ENCODE data around the gene LMBRD1. TPM values are rescaled to one million over a fixed set of nuclear protein-coding genes. Genes with fewer than 3 reads are reported as not detected.
"Not testable (repeated sequence)": the region's sequence is repeated elsewhere in the genome, so short reads cannot be mapped to it uniquely, and the experiment has no call there.

Gene LMBRD1
- total and polyA plus RNA-seq, 2 experiments from 2014 or later: 54.3 to 88.6 TPM

DNA sequence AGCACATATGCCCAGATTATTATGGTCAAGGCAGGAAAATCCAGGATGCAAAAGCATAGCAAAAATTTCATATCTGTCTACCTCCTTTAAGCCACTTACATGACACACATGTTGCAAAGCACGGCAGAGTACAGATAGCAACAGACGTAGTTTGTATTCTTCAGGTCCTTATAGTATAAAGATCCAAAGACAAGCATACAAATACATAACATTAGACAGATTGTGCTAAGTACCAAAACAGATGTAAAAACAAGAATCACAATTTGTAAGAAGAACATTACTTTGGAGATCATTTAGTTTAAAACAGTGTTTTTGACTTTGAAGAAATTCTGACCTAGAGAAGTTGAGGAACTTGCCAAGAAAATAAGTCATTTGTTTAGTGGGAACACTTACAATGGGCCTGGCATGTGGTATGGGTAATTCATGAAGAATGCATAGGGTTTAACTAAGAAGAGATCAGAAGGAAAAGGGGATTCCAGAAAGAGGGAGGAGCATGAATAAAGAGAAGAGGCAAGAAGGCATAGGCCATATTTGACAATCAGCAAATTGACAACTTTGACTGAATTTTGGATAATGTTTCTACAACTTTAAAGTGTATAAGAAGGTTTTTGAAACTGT lies 30.6 kb upstream of the LMBRD1 start:
- H3K9me3 ChIP-seq (ENCODE audit: low read depth): no peaks in the 10 kb centered on the region
- no peaks in the 10 kb centered on the region for H3K9me2 ChIP-seq (replicated peaks; ENCODE audit: insufficient read depth)
- H3K4me2 ChIP-seq: no peak overlapping the region
- no peak overlapping the region for H3K27ac ChIP-seq
- TF ChIP-seq EZH2phosphoT487 (IDR thresholded peaks at IDR 0.05; ENCODE audit: low read depth, severe bottlenecking, unreplicated experiment) (no peak), EZH2 (IDR thresholded peaks at IDR 0.05; ENCODE audit: borderline replicate concordance) (no peak)
- TF ChIP-seq, protein P1, sequence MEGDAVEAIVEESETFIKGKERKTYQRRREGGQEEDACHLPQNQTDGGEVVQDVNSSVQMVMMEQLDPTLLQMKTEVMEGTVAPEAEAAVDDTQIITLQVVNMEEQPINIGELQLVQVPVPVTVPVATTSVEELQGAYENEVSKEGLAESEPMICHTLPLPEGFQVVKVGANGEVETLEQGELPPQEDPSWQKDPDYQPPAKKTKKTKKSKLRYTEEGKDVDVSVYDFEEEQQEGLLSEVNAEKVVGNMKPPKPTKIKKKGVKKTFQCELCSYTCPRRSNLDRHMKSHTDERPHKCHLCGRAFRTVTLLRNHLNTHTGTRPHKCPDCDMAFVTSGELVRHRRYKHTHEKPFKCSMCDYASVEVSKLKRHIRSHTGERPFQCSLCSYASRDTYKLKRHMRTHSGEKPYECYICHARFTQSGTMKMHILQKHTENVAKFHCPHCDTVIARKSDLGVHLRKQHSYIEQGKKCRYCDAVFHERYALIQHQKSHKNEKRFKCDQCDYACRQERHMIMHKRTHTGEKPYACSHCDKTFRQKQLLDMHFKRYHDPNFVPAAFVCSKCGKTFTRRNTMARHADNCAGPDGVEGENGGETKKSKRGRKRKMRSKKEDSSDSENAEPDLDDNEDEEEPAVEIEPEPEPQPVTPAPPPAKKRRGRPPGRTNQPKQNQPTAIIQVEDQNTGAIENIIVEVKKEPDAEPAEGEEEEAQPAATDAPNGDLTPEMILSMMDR (IDR thresholded peaks at IDR 0.05; ENCODE audit: poor library complexity): no peak
- DNase-seq (ENCODE audit: low spot score): no peak
- no peaks in the 10 kb centered on the region for H3K27me3 ChIP-seq
- 40% methylated on average over 2 of the region's 2 CpGs for WGBS (ENCODE audit: low lambda C conversion rate, missing lambda C conversion rate)
- H4K20me1 ChIP-seq (ENCODE audit: insufficient read depth, poor library complexity, severe bottlenecking): no peaks in the 10 kb centered on the region
- no peaks in the 10 kb centered on the region for H3K36me3 ChIP-seq (replicated peaks; ENCODE audit: insufficient read depth, low read depth)
- H2AFZ ChIP-seq: no peak overlapping the region
- H3K79me2 ChIP-seq: no peaks in the 10 kb centered on the region
- no peak overlapping the region for H3K4me3 ChIP-seq
- peaks cover 4% of the 10 kb centered on the region for H3K4me1 ChIP-seq (ENCODE audit: insufficient read depth)

DNA sequence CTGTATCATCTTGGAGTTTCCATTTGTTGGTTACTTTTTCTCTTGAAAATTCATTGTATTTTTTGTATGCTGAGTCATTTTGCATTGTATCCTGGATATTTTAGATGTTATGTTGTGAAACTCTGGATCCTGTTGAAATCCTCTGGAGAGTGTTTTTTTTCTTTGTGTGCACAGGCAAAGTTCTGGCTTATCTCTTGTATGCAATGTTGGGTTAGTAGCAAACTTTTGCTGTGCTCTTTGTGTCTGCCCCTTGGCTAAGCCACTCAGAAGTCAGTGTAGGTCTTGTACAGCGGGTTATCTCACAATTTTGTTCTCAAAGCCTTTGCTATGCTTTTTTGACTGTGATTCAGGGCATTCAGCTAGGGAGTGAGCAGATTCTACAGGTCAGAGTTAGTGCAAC lies 29.1 kb upstream of the LMBRD1 start:
- no peaks in the 10 kb centered on the region for H3K79me2 ChIP-seq
- no peaks in the 10 kb centered on the region for H3K36me3 ChIP-seq (replicated peaks; ENCODE audit: insufficient read depth, low read depth)
- no peak overlapping the region for H3K4me3 ChIP-seq
- H3K4me2 ChIP-seq: no peak overlapping the region
- H2AFZ ChIP-seq: no peak overlapping the region
- H3K27ac ChIP-seq: no peak overlapping the region
- no peaks in the 10 kb centered on the region for H3K27me3 ChIP-seq
- H3K4me1 ChIP-seq (ENCODE audit: insufficient read depth): peaks cover 4% of the 10 kb centered on the region
- 50% methylated on average over 1 of the region's 1 CpG for WGBS (ENCODE audit: low lambda C conversion rate, missing lambda C conversion rate)
- peak; percentile 15 for DNase-seq (ENCODE audit: low spot score)
- H4K20me1 ChIP-seq (ENCODE audit: insufficient read depth, poor library complexity, severe bottlenecking): no peaks in the 10 kb centered on the region
- TF ChIP-seq EZH2phosphoT487 (IDR thresholded peaks at IDR 0.05; ENCODE audit: low read depth, severe bottlenecking, unreplicated experiment) (no peak), EZH2 (IDR thresholded peaks at IDR 0.05; ENCODE audit: borderline replicate concordance) (no peak)
- TF ChIP-seq, protein P1 (IDR thresholded peaks at IDR 0.05; ENCODE audit: poor library complexity): no peak
- no peaks in the 10 kb centered on the region for H3K9me2 ChIP-seq (replicated peaks; ENCODE audit: insufficient read depth)
- H3K9me3 ChIP-seq (ENCODE audit: low read depth): no peaks in the 10 kb centered on the region

DNA sequence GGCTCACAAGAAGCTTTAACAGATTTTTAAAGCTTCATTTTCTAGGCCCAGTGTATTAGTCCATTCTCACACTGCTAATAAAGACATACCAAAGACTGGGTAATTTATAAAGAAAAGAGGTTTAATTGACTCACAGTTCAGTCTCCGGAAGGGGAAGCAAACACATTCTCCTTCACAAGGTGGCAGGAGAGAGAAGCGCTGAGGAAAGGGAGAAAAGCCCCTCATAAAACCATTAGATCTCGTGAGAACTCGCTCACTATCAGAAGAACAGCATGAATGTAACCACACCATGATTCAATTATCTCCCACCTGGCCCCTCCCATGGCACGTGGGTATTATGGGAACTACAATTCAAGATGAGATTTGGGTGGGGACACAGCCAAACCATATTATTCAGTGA lies 27.5 kb upstream of the LMBRD1 start:
- H3K79me2 ChIP-seq; H3K4me1 ChIP-seq (ENCODE audit: insufficient read depth); H3K4me3 ChIP-seq; DNase-seq (ENCODE audit: low spot score); H3K27me3 ChIP-seq; H2AFZ ChIP-seq; H3K9me3 ChIP-seq (ENCODE audit: low read depth); H4K20me1 ChIP-seq (ENCODE audit: insufficient read depth, poor library complexity, severe bottlenecking); H3K27ac ChIP-seq; H3K36me3 ChIP-seq (replicated peaks; ENCODE audit: insufficient read depth, low read depth); H3K4me2 ChIP-seq; H3K9me2 ChIP-seq (replicated peaks; ENCODE audit: insufficient read depth): not testable (repeated sequence)
- 64% methylated on average over 5 of the region's 5 CpGs for WGBS (ENCODE audit: low lambda C conversion rate, missing lambda C conversion rate)

DNA sequence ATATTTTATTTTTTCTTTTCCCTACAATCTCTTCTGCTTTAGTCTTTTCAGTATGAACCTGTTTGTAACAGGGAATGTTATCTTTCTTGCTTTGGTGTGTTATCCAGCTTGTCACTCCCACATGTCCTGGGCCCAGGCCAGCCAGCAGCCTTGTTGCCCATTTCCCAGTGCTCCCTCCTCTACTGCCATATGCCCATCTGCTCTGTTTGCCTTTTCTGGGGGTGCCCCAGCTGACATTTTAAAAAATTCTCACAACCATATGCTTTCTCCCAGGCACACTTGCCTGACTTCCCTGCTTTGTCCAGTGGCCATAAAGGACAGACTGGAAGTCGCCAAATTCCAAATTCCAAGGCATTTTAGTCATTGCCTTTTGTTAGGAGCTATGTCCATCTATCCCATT lies 23.6 kb upstream of the LMBRD1 start:
- 96% methylated on average over 1 of the region's 1 CpG for WGBS (ENCODE audit: low lambda C conversion rate, missing lambda C conversion rate)
- no peaks in the 10 kb centered on the region for H3K36me3 ChIP-seq (replicated peaks; ENCODE audit: insufficient read depth, low read depth)

More for the DNA sequence above, 23.6 kb upstream of the LMBRD1 start:
- Histone ChIP-seq H3K4me2 (no peak overlapping the region), H3K27ac (no peak overlapping the region), H4K20me1 (ENCODE audit: insufficient read depth, poor library complexity, severe bottlenecking) (no peaks in the 10 kb centered on the region), H3K9me2 (replicated peaks; ENCODE audit: insufficient read depth) (no peaks in the 10 kb centered on the region), H3K4me3 (no peak overlapping the region), H3K4me1 (ENCODE audit: insufficient read depth) (no peaks in the 10 kb centered on the region), H2AFZ (no peak overlapping the region), H3K9me3 (ENCODE audit: low read depth) (no peaks in the 10 kb centered on the region), H3K79me2 (no peaks in the 10 kb centered on the region), H3K27me3 (no peaks in the 10 kb centered on the region)
- no peak for DNase-seq (ENCODE audit: low spot score)
- TF ChIP-seq, protein P1 (IDR thresholded peaks at IDR 0.05; ENCODE audit: poor library complexity): no peak
- no peak for TF ChIP-seq EZH2phosphoT487 (IDR thresholded peaks at IDR 0.05; ENCODE audit: low read depth, severe bottlenecking, unreplicated experiment)
- TF ChIP-seq EZH2 (IDR thresholded peaks at IDR 0.05; ENCODE audit: borderline replicate concordance): no peak

Measured in hepatocyte (in vitro differentiated cells).